WTC11 (cell line): ENCODE results near the gene PIGN. TPM values are rescaled to one million over a fixed set of nuclear protein-coding genes. Genes with fewer than 3 reads are reported as not detected.

Experiments
- ATAC-seq: fragments of 200-7000 bp; cut with Tn5 transposase; 2 replicates; pipeline ENCODE4 v1.10.0; 2021; ENCODE audit warnings: mild to moderate bottlenecking, moderate library complexity
- CTCF ChIA-PET: fragments of 300-600 bp; sonication (Branson Sonifier 250); formaldehyde crosslinking; loops from one replicate; lab custom pipeline; 2021; ENCODE audit warnings: antibody characterized with exemption; lab: Charles Lee
- POLR2A ChIA-PET: fragments of 350-600 bp; sonication (Branson Sonifier 250); formaldehyde crosslinking; loops from one replicate; lab custom pipeline; 2021; ENCODE audit warnings: antibody characterized with exemption; lab: Charles Lee
- DNase-seq: peaks from one replicate; pipeline ENCODE4 v3.0.0; 2021; ENCODE audit warnings: low spot score
- H3K27ac Mint-ChIP-seq: 2 replicates; pipeline ENCODE4 v1.8.0; 2021; ENCODE audit warnings: mixed read lengths
- H3K27me3 Mint-ChIP-seq: 2 replicates; pipeline ENCODE4 v1.8.0; 2021; ENCODE audit warnings: low read depth, mild to moderate bottlenecking, moderate library complexity, mixed read lengths
- H3K36me3 Mint-ChIP-seq: 2 replicates; pipeline ENCODE4 v1.8.0; 2021; ENCODE audit warnings: mixed read lengths
- H3K4me1 Mint-ChIP-seq: 2 replicates; pipeline ENCODE4 v1.8.0; 2022; ENCODE audit warnings: mixed read lengths
- H3K4me3 Mint-ChIP-seq: 2 replicates; pipeline ENCODE4 v1.8.0; 2021; ENCODE audit warnings: mild to moderate bottlenecking, moderate library complexity, mixed read lengths
- H3K9me3 Mint-ChIP-seq: 2 replicates; pipeline ENCODE4 v1.8.0; 2021; ENCODE audit warnings: mixed read lengths
- E2F4 ChIP-seq: sonication (generic); formaldehyde crosslinking; IDR thresholded peaks from 2 replicates; pipeline ENCODE4 v1.8.1; 2022; ENCODE audit warnings: low read depth, mild to moderate bottlenecking, moderate library complexity, missing genetic modification reagents, borderline replicate concordance
- ELF4 ChIP-seq: sonication (generic); formaldehyde crosslinking; IDR thresholded peaks from 2 replicates; pipeline ENCODE4 v1.8.1; 2022; ENCODE audit warnings: low read depth, mild to moderate bottlenecking, moderate library complexity, missing genetic modification reagents
- EMX1 ChIP-seq: fragments of 250-450 bp; sonication (Bioruptor Pico); IDR thresholded peaks from 2 replicates; pipeline ENCODE4 v1.8.0; 2021; ENCODE audit warnings: mild to moderate bottlenecking
- FOXK1 ChIP-seq: sonication (generic); formaldehyde crosslinking; IDR thresholded peaks from 2 replicates; pipeline ENCODE4 v1.8.0; 2022; ENCODE audit warnings: mild to moderate bottlenecking, moderate library complexity, missing genetic modification reagents
- GABPB1 ChIP-seq: sonication (generic); formaldehyde crosslinking; IDR thresholded peaks from 2 replicates; pipeline ENCODE4 v1.8.1; 2023; ENCODE audit warnings: mild to moderate bottlenecking, missing genetic modification reagents
- GTF2I ChIP-seq: fragments of 250-450 bp; sonication (Bioruptor Pico); conservative IDR thresholded peaks from 2 replicates; pipeline ENCODE4 v1.4.0; 2021; ENCODE audit warnings: mild to moderate bottlenecking
- HMGA2 ChIP-seq: fragments of 250-450 bp; sonication (Bioruptor Pico); IDR thresholded peaks from 2 replicates; pipeline ENCODE4 v1.4.0; 2021; ENCODE audit warnings: mild to moderate bottlenecking, moderate library complexity
- KAT7 ChIP-seq: sonication (generic); formaldehyde crosslinking; IDR thresholded peaks from 2 replicates; pipeline ENCODE4 v1.8.1; 2023; ENCODE audit warnings: missing genetic modification reagents, mild to moderate bottlenecking, borderline replicate concordance
- NFATC4 ChIP-seq: fragments of 250-450 bp; sonication (Bioruptor Pico); IDR thresholded peaks from 2 replicates; pipeline ENCODE4 v1.9.0; 2021; ENCODE audit warnings: mild to moderate bottlenecking
- NR1H2 ChIP-seq: sonication (generic); formaldehyde crosslinking; IDR thresholded peaks from 2 replicates; pipeline ENCODE4 v1.9.0; 2021; ENCODE audit warnings: mild to moderate bottlenecking, moderate library complexity, missing genetic modification reagents
- NR3C1 ChIP-seq: sonication (generic); formaldehyde crosslinking; conservative IDR thresholded peaks from 2 replicates; pipeline ENCODE4 v1.8.1; 2023; ENCODE audit warnings: low read depth, mild to moderate bottlenecking, missing genetic modification reagents
- OVOL2 ChIP-seq: fragments of 250-450 bp; sonication (Bioruptor Pico); IDR thresholded peaks from 2 replicates; pipeline ENCODE4 v1.9.0; 2021; ENCODE audit warnings: mild to moderate bottlenecking, borderline replicate concordance
- PRDM15 ChIP-seq: sonication (generic); formaldehyde crosslinking; IDR thresholded peaks from 2 replicates; pipeline ENCODE4 v1.8.0; 2022; ENCODE audit warnings: missing genetic modification reagents
- RORB ChIP-seq: fragments of 250-450 bp; sonication (Bioruptor Pico); IDR thresholded peaks from 2 replicates; pipeline ENCODE4 v1.9.0; 2021; ENCODE audit warnings: mild to moderate bottlenecking
- TP53 ChIP-seq: sonication (generic); formaldehyde crosslinking; IDR thresholded peaks from 2 replicates; pipeline ENCODE4 v1.8.1; 2023; ENCODE audit warnings: mild to moderate bottlenecking, missing genetic modification reagents
- ZMAT4 ChIP-seq: fragments of 250-450 bp; sonication (Bioruptor Pico); IDR thresholded peaks from 2 replicates; pipeline ENCODE4 v1.9.0; 2021; ENCODE audit warnings: mild to moderate bottlenecking
- ZNF138 ChIP-seq: sonication (generic); formaldehyde crosslinking; conservative IDR thresholded peaks from 2 replicates; pipeline ENCODE4 v1.8.1; 2022; ENCODE audit warnings: mild to moderate bottlenecking, moderate library complexity, missing genetic modification reagents
- total RNA-seq: library from RNA; stranded (reverse); gene quantifications from 3 replicates; pipeline ENCODE4 v1.2.3, GENCODE V29; 2021
- TF ChIP-seq, protein P1 (sequence below): sonication (generic); formaldehyde crosslinking; IDR thresholded peaks from 2 replicates; pipeline ENCODE4 v1.8.0; 2022; ENCODE audit warnings: mild to moderate bottlenecking, missing genetic modification reagents
- TF ChIP-seq, protein P2 (sequence below): fragments of 250-450 bp; sonication (Bioruptor Pico); IDR thresholded peaks from 2 replicates; pipeline ENCODE4 v2.1.2; 2022; ENCODE audit warnings: mild to moderate bottlenecking, moderate library complexity
- TF ChIP-seq, protein P3 (sequence below): fragments of 250-450 bp; sonication (Bioruptor Pico); IDR thresholded peaks from 2 replicates; pipeline ENCODE4 v1.8.0; 2021; ENCODE audit warnings: mild to moderate bottlenecking
- TF ChIP-seq, protein P4 (sequence below): sonication (generic); formaldehyde crosslinking; IDR thresholded peaks from 2 replicates; pipeline ENCODE4 v1.8.1; 2022; ENCODE audit warnings: mild to moderate bottlenecking, moderate library complexity, missing genetic modification reagents

PIGN gene
- total RNA-seq, 1 experiment from 2014 or later: 23.4 TPM

DNA sequence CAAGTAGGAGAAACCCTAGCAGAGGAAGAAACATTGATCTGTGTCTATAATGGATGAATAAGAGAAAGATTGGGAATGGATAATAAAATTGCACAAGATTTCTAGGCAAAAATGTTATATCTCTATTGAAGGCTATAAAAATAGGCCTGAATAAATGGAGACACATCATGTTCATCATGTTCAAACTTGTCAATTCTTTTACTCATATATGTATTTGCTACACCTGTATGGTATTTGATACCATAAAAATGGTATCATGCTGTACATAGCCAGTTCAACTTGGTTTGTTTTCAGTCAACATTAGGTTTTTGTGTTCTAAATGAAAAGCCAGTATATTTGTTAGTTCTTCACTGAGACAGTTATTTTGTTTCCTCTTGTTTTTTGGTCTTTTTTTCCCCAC, 161.9 kb downstream of the PIGN start:
- POLR2A ChIA-PET: no interaction called here

DNA sequence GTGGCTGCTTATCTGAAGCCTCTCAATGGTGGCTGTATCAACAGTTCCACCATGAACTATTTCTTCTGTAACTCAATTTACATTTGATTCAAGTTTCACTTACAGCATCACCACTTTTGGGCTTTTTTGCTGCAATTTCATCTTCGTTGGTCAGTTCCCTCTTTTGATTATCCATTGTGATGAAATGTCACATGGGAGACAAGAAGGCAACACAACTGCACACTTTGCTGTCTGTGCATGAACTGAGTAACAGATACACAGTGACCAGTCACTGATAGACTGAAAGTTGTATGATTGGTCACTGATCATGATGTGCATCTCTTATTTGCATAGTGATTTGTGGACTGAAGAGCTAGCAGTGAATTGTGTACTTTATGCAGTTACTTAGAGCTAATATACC, 163.3 kb downstream of the PIGN start:
- ATAC-seq: no peak
- no peak for DNase-seq
- no peak overlapping the region for H3K27ac Mint-ChIP-seq
- peaks cover 4% of the 10 kb centered on the region; the same call in 1 of the 2 replicates for H3K9me3 Mint-ChIP-seq
- TF ChIP-seq, protein P1, sequence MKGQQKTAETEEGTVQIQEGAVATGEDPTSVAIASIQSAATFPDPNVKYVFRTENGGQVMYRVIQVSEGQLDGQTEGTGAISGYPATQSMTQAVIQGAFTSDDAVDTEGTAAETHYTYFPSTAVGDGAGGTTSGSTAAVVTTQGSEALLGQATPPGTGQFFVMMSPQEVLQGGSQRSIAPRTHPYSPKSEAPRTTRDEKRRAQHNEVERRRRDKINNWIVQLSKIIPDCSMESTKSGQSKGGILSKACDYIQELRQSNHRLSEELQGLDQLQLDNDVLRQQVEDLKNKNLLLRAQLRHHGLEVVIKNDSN: no peak
- TF ChIP-seq OVOL2 (CRISPR knock-in tag): no peak
- TF ChIP-seq ZNF138 (CRISPR knock-in tag): no peak
- TF ChIP-seq RORB (CRISPR knock-in tag): no peak
- TF ChIP-seq NR3C1 (CRISPR knock-in tag): no peak
- no peak for TF ChIP-seq ZMAT4 (CRISPR knock-in tag)
- no peak for TF ChIP-seq EMX1 (CRISPR knock-in tag)
- TF ChIP-seq, protein P2, sequence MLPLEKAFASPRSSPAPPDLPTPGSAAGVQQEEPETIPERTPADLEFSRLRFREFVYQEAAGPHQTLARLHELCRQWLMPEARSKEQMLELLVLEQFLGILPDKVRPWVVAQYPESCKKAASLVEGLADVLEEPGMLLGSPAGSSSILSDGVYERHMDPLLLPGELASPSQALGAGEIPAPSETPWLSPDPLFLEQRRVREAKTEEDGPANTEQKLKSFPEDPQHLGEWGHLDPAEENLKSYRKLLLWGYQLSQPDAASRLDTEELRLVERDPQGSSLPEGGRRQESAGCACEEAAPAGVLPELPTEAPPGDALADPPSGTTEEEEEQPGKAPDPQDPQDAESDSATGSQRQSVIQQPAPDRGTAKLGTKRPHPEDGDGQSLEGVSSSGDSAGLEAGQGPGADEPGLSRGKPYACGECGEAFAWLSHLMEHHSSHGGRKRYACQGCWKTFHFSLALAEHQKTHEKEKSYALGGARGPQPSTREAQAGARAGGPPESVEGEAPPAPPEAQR (CRISPR knock-in tag): no peak
- POLR2A ChIA-PET: no interaction called here
- no peak overlapping the region for H3K4me3 Mint-ChIP-seq
- peaks cover 17% of the 10 kb centered on the region for H3K4me1 Mint-ChIP-seq
- CTCF ChIA-PET: no interaction called here
- H3K27me3 Mint-ChIP-seq: no peaks in the 10 kb centered on the region
- no peaks in the 10 kb centered on the region for H3K36me3 Mint-ChIP-seq

More for the DNA sequence above, 161.9 kb downstream of the PIGN start:
- Mint-ChIP-seq H3K4me1 (peaks cover 27% of the 10 kb centered on the region), H3K27me3 (no peaks in the 10 kb centered on the region), H3K9me3 (peaks cover 4% of the 10 kb centered on the region), H3K27ac (no peak overlapping the region), H3K36me3 (no peaks in the 10 kb centered on the region), H3K4me3 (no peak overlapping the region)
- DNase-seq (no peak), ATAC-seq (no peak)
- CTCF ChIA-PET: no interaction called here
- TF ChIP-seq KAT7 (CRISPR knock-in tag) (no peak), NFATC4 (CRISPR knock-in tag) (no peak), NR1H2 (CRISPR knock-in tag) (no peak), GTF2I (no peak), ELF4 (CRISPR knock-in tag) (no peak)
- TF ChIP-seq, protein P3, sequence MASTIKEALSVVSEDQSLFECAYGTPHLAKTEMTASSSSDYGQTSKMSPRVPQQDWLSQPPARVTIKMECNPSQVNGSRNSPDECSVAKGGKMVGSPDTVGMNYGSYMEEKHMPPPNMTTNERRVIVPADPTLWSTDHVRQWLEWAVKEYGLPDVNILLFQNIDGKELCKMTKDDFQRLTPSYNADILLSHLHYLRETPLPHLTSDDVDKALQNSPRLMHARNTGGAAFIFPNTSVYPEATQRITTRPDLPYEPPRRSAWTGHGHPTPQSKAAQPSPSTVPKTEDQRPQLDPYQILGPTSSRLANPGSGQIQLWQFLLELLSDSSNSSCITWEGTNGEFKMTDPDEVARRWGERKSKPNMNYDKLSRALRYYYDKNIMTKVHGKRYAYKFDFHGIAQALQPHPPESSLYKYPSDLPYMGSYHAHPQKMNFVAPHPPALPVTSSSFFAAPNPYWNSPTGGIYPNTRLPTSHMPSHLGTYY: no peak

DNA sequence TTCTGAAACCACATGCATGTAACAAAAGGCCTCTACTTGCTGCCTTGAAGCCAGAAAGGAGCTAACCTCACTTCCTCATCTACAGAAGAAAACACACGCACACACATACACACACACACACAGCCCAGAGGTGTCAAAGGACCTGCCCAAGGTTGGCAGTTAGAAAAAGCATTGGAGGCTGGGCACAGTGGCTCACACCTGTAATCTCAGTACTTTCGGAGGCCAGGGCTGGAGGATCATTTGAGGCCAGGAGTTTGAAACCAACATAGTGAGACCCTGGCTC, 168.2 kb downstream of the PIGN start:
- Mint-ChIP-seq H3K9me3 (peaks cover 4% of the 10 kb centered on the region; the same call in 1 of the 2 replicates), H3K4me1 (no peaks in the 10 kb centered on the region), H3K27ac (no peak overlapping the region), H3K4me3 (no peak overlapping the region), H3K27me3 (no peaks in the 10 kb centered on the region), H3K36me3 (no peaks in the 10 kb centered on the region)
- ATAC-seq: no peak
- TF ChIP-seq, protein P4, sequence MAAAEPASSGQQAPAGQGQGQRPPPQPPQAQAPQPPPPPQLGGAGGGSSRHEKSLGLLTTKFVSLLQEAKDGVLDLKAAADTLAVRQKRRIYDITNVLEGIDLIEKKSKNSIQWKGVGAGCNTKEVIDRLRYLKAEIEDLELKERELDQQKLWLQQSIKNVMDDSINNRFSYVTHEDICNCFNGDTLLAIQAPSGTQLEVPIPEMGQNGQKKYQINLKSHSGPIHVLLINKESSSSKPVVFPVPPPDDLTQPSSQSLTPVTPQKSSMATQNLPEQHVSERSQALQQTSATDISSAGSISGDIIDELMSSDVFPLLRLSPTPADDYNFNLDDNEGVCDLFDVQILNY (CRISPR knock-in tag): no peak
- TF ChIP-seq PRDM15 (CRISPR knock-in tag) (no peak), ZMAT4 (CRISPR knock-in tag) (no peak), HMGA2 (CRISPR knock-in tag) (no peak), TP53 (CRISPR knock-in tag) (no peak), GABPB1 (CRISPR knock-in tag) (no peak), E2F4 (CRISPR knock-in tag) (no peak), FOXK1 (CRISPR knock-in tag) (no peak)
- TF ChIP-seq, protein P3: no peak
- POLR2A ChIA-PET: no interaction called here
- CTCF ChIA-PET: no interaction called here
- no peak for DNase-seq
